Mesodermal cell (in vitro differentiated cells): ENCODE results near the gene LAMA5.

Experiments used
- H3K27ac ChIP-seq: 2 replicates; pipeline ENCODE4 v1.7.0; 2013; ENCODE audit warnings: mild to moderate bottlenecking, low read depth, low read length, moderate library complexity; ENCODE audit not compliant: severe bottlenecking
- H3K36me3 ChIP-seq: 2 replicates; pipeline ENCODE4 v1.7.1; 2013; ENCODE audit warnings: mild to moderate bottlenecking, low read length, moderate library complexity; ENCODE audit not compliant: control insufficient read depth, insufficient read depth
- H3K4me1 ChIP-seq: one replicate; pipeline ENCODE4 v1.7.1; 2013; ENCODE audit warnings: mild to moderate bottlenecking, low read length; ENCODE audit not compliant: insufficient read depth, control insufficient read depth, poor library complexity, severe bottlenecking
- H3K4me3 ChIP-seq: 2 replicates; pipeline ENCODE4 v1.7.0; 2013; ENCODE audit warnings: low read length, control low read depth, mild to moderate bottlenecking; ENCODE audit not compliant: insufficient read depth, poor library complexity, severe bottlenecking; ENCODE audit errors: extremely low read depth
- H3K9me3 ChIP-seq: 2 replicates; pipeline ENCODE4 v1.7.1; 2013; ENCODE audit warnings: mild to moderate bottlenecking, low read length, moderate library complexity; ENCODE audit not compliant: control insufficient read depth
- whole genome bisulfite sequencing, 2 experiments: methylation state at CpG; one replicate each; pipeline ENCODE4 v1.1.5; 2013; ENCODE audit warnings: missing lambda C conversion rate in 2 of 2; ENCODE audit not compliant: insufficient coverage in 2 of 2; 5-methylcytosine and 5-hydroxymethylcytosine counted together

LAMA5 gene

DNA sequence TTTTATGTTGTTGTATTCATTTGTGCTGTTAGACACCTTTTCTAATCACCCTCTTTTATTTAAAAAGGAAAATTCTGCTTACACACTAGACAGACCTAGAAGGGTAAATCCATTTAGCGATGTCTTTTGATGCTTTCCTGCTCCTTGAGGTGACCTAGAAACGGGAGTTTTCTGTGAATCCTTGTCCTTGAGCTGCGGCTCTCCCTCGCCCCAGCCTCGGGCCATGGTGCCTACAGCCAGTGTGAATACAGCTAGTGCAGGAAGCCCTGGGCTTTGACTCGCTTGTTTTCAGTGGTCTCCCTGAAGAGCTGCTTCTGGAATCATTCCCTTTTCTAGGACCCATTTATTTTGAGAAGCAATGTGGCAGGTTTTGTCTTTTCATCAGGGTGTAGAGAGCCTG is 82.0 kb downstream of the LAMA5 start:
- peak overlapping the region; percentile 53 for H3K27ac ChIP-seq
- no peak overlapping the region for H3K4me3 ChIP-seq
- peaks cover 60% of the 10 kb centered on the region for H3K36me3 ChIP-seq
- H3K9me3 ChIP-seq = no peaks in the 10 kb centered on the region
- WGBS, 2 experiments = 94 to 97% methylated on average over 6 of the region's 6 CpGs
- H3K4me1 ChIP-seq = no peaks in the 10 kb centered on the region

DNA sequence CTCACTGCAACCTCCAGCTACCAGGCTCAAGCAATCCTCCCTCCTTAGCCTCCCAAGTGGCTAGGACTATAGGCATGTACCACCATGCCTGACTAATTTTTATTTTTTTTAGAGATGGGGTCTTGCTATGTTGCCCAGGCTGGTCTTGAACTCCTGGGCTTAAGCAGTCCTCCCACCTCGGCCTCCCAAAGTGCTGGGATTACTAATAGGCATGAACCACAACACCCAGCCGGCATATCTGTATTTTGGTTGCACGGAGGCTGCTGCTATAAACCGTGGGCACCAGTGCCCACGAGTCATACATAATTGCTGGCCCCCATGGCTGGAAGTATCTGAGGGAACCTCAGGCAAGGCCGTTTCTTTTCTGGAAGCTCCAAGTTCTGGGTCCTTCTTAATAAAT is 82.7 kb downstream of the LAMA5 start:
- Histone ChIP-seq H3K4me3 (no peak overlapping the region), H3K9me3 (no peaks in the 10 kb centered on the region), H3K4me1 (no peaks in the 10 kb centered on the region), H3K36me3 (peaks cover 65% of the 10 kb centered on the region), H3K27ac (no peak overlapping the region)
- 89 to 99% methylated on average over 5 of the region's 6 CpGs for WGBS, 2 experiments

DNA sequence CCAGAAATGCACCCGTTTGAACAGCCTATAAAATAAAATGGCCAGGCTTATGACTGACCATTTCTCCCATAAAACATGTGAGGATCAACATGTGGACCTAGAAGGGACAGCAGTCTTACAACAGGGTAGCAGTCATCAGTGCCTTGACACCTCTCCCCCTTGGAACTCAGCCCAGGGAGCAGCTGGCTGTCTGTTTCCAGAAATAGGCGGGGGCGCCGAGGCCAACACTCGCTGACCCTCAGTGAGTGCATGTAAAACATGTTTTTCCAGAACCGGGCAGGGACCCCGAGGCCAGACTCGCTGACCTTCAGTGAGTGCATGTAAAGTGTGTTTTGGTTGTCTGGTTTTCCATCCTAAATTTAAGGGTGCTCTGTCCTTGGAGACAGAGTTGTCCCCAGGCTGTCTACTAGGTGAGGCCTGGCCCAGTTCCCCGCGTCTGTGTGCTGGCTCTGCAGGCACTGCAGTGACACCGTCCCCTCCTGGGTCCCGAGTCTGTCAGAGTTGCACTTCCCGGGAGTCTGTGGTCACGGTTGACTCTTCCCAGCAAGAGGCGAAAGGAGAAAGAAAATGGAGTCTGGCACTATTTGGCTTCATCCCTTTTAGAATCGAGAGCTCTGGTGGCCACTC is 84.1 kb downstream of the LAMA5 start:
- 88 to 92% methylated on average over 14 to 15 of the region's 16 CpGs for WGBS, 2 experiments
- H3K27ac ChIP-seq = no peak overlapping the region

DNA sequence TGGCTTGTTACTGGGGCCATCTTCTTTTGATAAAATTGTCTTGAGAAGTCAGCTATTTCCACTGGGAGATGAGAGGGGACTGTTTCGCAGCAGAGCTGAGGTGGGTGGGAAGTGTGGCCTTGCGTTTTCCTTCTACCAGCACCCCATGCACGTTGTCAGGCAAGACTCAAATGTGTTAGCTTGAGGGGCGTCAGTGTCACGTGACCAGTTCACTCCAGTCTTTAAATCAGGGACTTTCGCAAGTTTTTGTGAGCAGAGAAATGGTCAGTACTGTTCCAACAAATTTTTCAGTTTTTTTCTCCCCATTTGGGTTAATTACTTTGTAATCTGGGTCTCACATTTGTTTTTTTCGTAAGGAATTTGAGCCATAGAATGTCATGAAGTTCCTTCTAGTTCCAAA is 85.0 kb downstream of the LAMA5 start:
- Histone ChIP-seq H3K27ac (no peak overlapping the region), H3K4me3 (no peak overlapping the region), H3K9me3 (no peaks in the 10 kb centered on the region), H3K36me3 (peaks cover 74% of the 10 kb centered on the region), H3K4me1 (no peaks in the 10 kb centered on the region)
- 92 to 94% methylated on average over 5 to 7 of the region's 7 CpGs for WGBS, 2 experiments

More for the DNA sequence above, 84.1 kb downstream of the LAMA5 start:
- Histone ChIP-seq H3K9me3 (no peaks in the 10 kb centered on the region), H3K36me3 (peaks cover 69% of the 10 kb centered on the region), H3K4me1 (no peaks in the 10 kb centered on the region), H3K4me3 (no peak overlapping the region)

DNA sequence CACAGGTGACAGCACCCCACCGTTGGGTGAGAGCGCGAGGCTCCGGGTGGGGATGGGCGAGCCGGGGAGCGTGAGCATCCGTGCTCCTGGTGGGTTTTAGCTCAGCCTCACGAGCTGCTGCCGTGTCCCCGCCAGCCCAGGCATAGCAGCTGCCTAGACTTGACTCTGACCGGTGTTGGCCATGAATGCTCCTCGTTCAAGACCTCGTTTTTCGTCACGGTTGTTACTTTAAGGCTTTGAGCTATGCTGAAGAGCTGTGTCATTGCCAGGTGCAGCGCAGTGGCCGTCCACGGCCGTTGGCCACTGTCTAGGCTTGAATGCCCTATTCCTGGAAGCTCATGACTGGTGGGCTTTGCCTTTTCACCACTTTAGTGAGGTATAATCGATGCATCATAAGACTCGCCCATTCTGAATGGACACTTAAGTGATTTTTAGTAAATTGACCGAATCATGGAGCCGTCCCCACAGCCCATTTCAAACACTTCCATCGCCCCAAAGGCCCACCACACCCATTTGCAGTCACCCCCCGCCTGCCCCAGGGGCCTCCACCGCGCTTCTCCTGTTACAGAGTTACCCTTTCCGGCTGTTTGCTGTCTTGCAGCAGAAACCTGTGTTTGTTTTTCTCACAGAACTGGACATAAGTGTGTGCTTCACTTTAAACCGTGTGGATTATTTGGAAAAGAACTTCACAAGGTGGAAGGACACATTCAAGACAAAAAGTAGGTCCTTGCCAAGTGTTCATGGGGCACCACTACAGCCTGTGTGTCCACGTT is 85.8 kb downstream of the LAMA5 start:
- H3K4me1 ChIP-seq = no peaks in the 10 kb centered on the region
- no peaks in the 10 kb centered on the region for H3K9me3 ChIP-seq
- no peak overlapping the region for H3K4me3 ChIP-seq
- 95% methylated on average over 30 to 31 of the region's 31 CpGs for WGBS, 2 experiments
- H3K36me3 ChIP-seq = peaks cover 69% of the 10 kb centered on the region
- no peak overlapping the region for H3K27ac ChIP-seq

DNA sequence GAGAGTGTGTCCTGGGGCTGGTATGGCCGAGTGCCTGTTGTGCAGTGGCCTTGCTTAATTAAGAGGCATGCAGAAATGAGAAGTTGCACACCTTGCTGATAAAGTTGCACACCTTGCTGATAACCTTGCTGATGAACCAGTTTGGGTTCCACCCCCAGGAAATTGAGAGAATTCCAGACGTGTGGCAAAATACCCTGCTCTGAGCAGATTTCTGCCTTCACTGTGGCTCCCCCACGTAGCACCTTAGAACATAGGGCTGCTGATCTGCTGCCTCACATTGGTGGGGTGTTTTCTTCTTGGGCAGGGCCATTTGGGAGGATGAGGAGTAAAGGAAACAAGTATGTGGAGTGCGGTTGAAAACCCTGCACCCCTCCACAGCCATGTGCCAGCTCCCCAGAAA is 86.8 kb downstream of the LAMA5 start:
- H3K4me1 ChIP-seq = no peaks in the 10 kb centered on the region
- no peak overlapping the region for H3K4me3 ChIP-seq
- WGBS, 2 experiments = 77 to 95% methylated on average over 3 of the region's 4 CpGs
- peaks cover 69% of the 10 kb centered on the region for H3K36me3 ChIP-seq
- no peak overlapping the region for H3K27ac ChIP-seq
- no peaks in the 10 kb centered on the region for H3K9me3 ChIP-seq

DNA sequence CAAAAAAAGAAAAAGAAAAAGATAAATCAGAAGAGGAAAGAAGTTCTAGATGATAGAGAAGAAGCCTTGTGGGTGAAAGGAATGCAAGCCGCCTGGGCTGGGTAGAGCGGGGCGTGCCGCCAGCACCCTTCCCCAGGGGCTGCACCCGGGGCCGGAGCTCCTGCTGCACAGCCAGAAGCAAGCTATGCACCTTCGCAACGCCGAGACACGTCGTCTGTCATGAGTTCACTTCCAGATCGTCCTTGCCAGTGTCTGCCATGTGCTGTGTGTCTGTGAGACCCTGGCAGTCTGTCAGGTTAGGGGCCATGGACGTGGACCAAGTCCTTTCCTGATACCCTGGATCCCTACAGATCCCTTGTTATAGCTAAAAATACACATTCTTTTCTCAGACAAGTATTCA is 89.9 kb downstream of the LAMA5 start:
- Histone ChIP-seq H3K27ac (no peak overlapping the region), H3K4me1 (no peaks in the 10 kb centered on the region), H3K4me3 (no peak overlapping the region), H3K36me3 (peaks cover 74% of the 10 kb centered on the region), H3K9me3 (no peaks in the 10 kb centered on the region)
- WGBS, 2 experiments = 89% methylated on average over 13 of the region's 13 CpGs

DNA sequence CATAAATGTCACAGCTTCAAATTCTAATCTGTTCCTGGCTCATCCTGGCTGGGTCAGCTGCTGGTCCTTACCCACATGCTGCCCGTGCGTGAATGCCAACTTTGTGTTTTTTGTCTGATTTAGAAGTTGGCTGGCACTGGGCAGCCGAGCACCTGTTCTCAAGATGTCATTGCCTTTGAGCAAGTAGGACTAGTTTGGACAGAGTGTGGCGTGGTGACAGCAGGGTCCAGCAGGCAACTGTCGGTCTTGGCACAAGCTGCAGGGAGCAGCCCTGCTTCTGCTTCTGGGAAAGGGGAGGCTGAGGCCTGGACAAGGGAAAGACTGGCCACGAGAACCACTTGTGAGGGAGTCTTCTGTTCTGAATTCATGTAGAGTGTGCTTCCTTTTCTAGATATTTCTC is 90.7 kb downstream of the LAMA5 start:
- Histone ChIP-seq H3K4me1 (no peaks in the 10 kb centered on the region), H3K4me3 (no peak overlapping the region), H3K9me3 (no peaks in the 10 kb centered on the region), H3K36me3 (peaks cover 70% of the 10 kb centered on the region), H3K27ac (no peak overlapping the region)
- 92 to 100% methylated on average over 4 to 6 of the region's 6 CpGs for WGBS, 2 experiments

DNA sequence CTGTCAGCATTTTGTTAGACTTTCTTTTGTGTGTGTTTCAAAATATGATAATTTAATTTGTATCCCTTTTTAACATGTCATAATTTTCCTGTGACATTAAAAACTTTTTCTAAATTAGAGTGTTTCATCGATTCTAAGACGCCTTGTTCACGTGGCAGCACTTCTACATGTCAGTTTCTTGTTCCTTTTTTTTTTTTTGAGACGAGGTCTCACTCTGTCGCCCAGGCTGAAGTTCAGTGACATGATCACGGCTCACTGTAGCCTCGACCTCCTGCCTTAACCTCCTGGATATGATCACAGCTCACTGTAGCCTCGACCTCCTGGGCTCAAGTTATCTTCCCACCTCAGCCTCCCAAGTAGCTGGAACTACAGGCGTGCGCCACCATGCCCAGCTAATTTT is 91.9 kb downstream of the LAMA5 start:
- H3K9me3 ChIP-seq = no peaks in the 10 kb centered on the region
- H3K27ac ChIP-seq = no peak overlapping the region
- H3K36me3 ChIP-seq = peaks cover 65% of the 10 kb centered on the region
- 84 to 96% methylated on average over 8 to 9 of the region's 10 CpGs for WGBS, 2 experiments
- H3K4me1 ChIP-seq = no peaks in the 10 kb centered on the region
- H3K4me3 ChIP-seq = no peak overlapping the region

DNA sequence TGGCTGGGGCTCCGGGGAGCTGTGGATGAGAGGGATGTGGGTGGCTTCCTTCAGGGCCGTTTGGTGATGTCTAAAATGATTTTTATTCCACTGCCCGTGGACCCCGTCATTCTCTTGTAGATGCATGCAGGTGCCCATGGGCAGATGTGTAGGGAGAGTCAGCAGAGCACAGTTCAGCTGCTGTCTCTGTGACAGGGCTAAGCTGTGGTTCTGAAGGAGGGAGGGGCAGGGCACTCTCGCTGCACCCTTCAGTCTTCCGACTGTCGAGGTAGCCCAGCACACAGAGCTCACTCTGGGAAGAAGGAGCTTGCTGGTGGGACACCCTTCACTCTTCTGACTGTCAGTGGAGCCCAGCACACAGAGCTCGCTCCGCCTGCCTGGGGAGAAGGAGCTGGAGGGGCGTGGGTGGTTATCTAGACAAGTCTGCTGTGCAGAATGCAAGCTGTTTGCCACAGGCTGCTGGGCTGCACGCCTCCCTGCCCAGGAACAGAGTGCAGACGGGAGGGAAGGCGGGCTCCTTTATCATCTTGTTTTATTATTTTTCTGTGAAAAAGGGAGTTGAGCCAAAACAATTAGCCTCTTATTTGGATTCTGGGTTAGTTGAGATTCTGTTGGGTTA is 92.7 kb downstream of the LAMA5 start:
- H3K4me1 ChIP-seq = no peaks in the 10 kb centered on the region
- no peaks in the 10 kb centered on the region for H3K9me3 ChIP-seq
- no peak overlapping the region for H3K4me3 ChIP-seq
- no peak overlapping the region for H3K27ac ChIP-seq
- WGBS, 2 experiments = 90 to 98% methylated on average over 9 to 12 of the region's 13 CpGs
- H3K36me3 ChIP-seq = peaks cover 57% of the 10 kb centered on the region

DNA sequence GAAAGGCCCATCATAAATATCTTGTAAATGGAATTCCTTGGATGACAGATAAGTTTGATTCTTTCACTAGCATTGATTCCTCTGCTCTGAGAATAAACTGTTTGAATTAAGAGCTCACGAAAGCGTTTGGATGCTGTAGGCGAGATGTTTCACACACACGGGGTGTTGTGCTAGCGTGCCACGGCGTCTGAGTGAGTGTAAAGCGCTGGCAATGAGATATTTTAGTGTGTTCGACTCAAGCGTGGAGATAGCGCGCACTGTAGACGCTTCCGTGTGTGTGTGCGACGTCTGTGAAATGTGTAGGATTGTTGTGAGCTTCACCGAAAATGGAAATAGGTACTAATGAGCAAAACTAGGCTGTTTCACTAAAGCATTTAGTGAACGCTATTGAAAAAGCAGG is 93.7 kb downstream of the LAMA5 start:
- 97 to 98% methylated on average over 18 of the region's 18 CpGs for WGBS, 2 experiments
- Histone ChIP-seq H3K27ac (no peak overlapping the region), H3K36me3 (peaks cover 53% of the 10 kb centered on the region), H3K4me1 (no peaks in the 10 kb centered on the region), H3K4me3 (no peak overlapping the region), H3K9me3 (no peaks in the 10 kb centered on the region)
